Astrocyte (in vitro differentiated cells and primary cell): Measurements from ENCODE around the gene CNTNAP2.

ENCODE experiments used
- EZH2 ChIP-seq: IDR thresholded peaks from 2 replicates; pipeline ENCODE4 v1.6.1; 2012; ENCODE audit warnings: mild to moderate bottlenecking, low read length, inconsistent platforms; ENCODE audit not compliant: insufficient read depth
- TF ChIP-seq, protein P1 (sequence below): IDR thresholded peaks from 2 replicates; pipeline ENCODE4 v1.5.1; 2011; ENCODE audit warnings: low read depth, mild to moderate bottlenecking, inconsistent platforms, low read length, moderate library complexity; ENCODE audit not compliant: insufficient read depth

- TF ChIP-seq, protein P1, sequence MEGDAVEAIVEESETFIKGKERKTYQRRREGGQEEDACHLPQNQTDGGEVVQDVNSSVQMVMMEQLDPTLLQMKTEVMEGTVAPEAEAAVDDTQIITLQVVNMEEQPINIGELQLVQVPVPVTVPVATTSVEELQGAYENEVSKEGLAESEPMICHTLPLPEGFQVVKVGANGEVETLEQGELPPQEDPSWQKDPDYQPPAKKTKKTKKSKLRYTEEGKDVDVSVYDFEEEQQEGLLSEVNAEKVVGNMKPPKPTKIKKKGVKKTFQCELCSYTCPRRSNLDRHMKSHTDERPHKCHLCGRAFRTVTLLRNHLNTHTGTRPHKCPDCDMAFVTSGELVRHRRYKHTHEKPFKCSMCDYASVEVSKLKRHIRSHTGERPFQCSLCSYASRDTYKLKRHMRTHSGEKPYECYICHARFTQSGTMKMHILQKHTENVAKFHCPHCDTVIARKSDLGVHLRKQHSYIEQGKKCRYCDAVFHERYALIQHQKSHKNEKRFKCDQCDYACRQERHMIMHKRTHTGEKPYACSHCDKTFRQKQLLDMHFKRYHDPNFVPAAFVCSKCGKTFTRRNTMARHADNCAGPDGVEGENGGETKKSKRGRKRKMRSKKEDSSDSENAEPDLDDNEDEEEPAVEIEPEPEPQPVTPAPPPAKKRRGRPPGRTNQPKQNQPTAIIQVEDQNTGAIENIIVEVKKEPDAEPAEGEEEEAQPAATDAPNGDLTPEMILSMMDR, result no peak
- TF ChIP-seq EZH2, result no peak
Measured at GRCh38 chr7:147721962-147722830, 1605.6 kb downstream of the CNTNAP2 start.
